GM19395 (cell line): ENCODE measurements around the gene SYCE1L.
A peak's percentile ranks its signal among the peaks of the same experiment; 100 is the strongest.

Source experiments
- ATAC-seq: cut with Tn5 transposase; IDR thresholded peaks from one replicate; pipeline ENCODE4 v1.9.1; 2021; ENCODE audit warnings: mild to moderate bottlenecking, moderate library complexity; ENCODE audit not compliant: unreplicated experiment

SYCE1L gene

GRCh38 chr16:77195411-77195810, 3.8 kb upstream of the SYCE1L start:
- no peak for ATAC-seq

- no peak for ATAC-seq
Measured at GRCh38 chr16:77197747-77198146, 1.5 kb upstream of the SYCE1L start.

GRCh38 chr16:77206533-77206932, 7.3 kb downstream of the SYCE1L start:
- no peak for ATAC-seq

GRCh38 chr16:77207030-77207429, 7.8 kb downstream of the SYCE1L start:
- ATAC-seq: no peak

GRCh38 chr16:77208382-77208781, 9.2 kb downstream of the SYCE1L start:
- no peak for ATAC-seq

- ATAC-seq: peak; percentile 59
Measured at GRCh38 chr16:77211880-77212740, 12.9 kb downstream of the SYCE1L start.

- ATAC-seq: peak; percentile 77
Measured at GRCh38 chr16:77212741-77213541, 13.7 kb downstream of the SYCE1L start.

GRCh38 chr16:77213542-77214106, 14.4 kb downstream of the SYCE1L start:
- no peak for ATAC-seq

GRCh38 chr16:77214411-77215138, 15.4 kb downstream of the SYCE1L start:
- no peak for ATAC-seq

GRCh38 chr16:77219437-77219836, 20.2 kb downstream of the SYCE1L start:
- ATAC-seq: no peak

GRCh38 chr16:77220427-77220826, 21.2 kb downstream of the SYCE1L start:
- no peak for ATAC-seq

GRCh38 chr16:77221482-77221881, 22.3 kb downstream of the SYCE1L start:
- no peak for ATAC-seq

- ATAC-seq: no peak
Measured at GRCh38 chr16:77223184-77223583, 24.0 kb downstream of the SYCE1L start.

- ATAC-seq: no peak
Measured at GRCh38 chr16:77225182-77225581, 26.0 kb downstream of the SYCE1L start.

GRCh38 chr16:77227745-77228144, 28.5 kb downstream of the SYCE1L start:
- no peak for ATAC-seq

GRCh38 chr16:77231047-77231446, 31.8 kb downstream of the SYCE1L start:
- ATAC-seq: no peak

- no peak for ATAC-seq
Measured at GRCh38 chr16:77233799-77234519, 34.8 kb downstream of the SYCE1L start.

- no peak for ATAC-seq
Measured at GRCh38 chr16:77234611-77235010, 35.4 kb downstream of the SYCE1L start.

GRCh38 chr16:77236063-77236511, 36.9 kb downstream of the SYCE1L start:
- peak; percentile 99 for ATAC-seq

GRCh38 chr16:77238593-77238992, 39.4 kb downstream of the SYCE1L start:
- ATAC-seq: no peak
